SK-N-SH treated with all-trans-retinoic acid at 6 μM for 48 hours (cell line): Measurements from ENCODE around the gene FKBP11.

Source experiments
- ATAC-seq: fragments of 200-7000 bp; cut with Tn5 transposase; 3 replicates; pipeline ENCODE4 v1.9.1; 2020; ENCODE audit warnings: mild to moderate bottlenecking, moderate library complexity
- ARNTL ChIP-seq: fragments of 450-650 bp; formaldehyde crosslinking; IDR thresholded peaks from 2 replicates; pipeline ENCODE4 v1.5.0; 2020; ENCODE audit warnings: low read depth, mild to moderate bottlenecking, moderate library complexity, borderline replicate concordance
- BACH2 ChIP-seq: fragments of 250-450 bp; sonication (Bioruptor Pico); IDR thresholded peaks from 2 replicates; pipeline ENCODE4 v1.9.0; 2021; ENCODE audit warnings: mild to moderate bottlenecking, borderline replicate concordance
- CREB5 ChIP-seq: fragments of 250-450 bp; sonication (Bioruptor Pico); IDR thresholded peaks from 2 replicates; pipeline ENCODE4 v1.5.1; 2020; ENCODE audit warnings: low read depth, mild to moderate bottlenecking, moderate library complexity
- CSDC2 ChIP-seq: fragments of 250-450 bp; sonication (Bioruptor Pico); IDR thresholded peaks from 2 replicates; pipeline ENCODE4 v1.5.0; 2020; ENCODE audit warnings: mild to moderate bottlenecking, moderate library complexity
- ESRRG ChIP-seq: fragments of 250-450 bp; sonication (Bioruptor Pico); IDR thresholded peaks from 2 replicates; pipeline ENCODE4 v1.6.1; 2021; ENCODE audit warnings: mild to moderate bottlenecking
- GLIS3 ChIP-seq: fragments of 250-450 bp; sonication (Bioruptor Pico); IDR thresholded peaks from 2 replicates; pipeline ENCODE4 v1.5.0; 2020; ENCODE audit warnings: mild to moderate bottlenecking, moderate library complexity
- ISL1 ChIP-seq: fragments of 250-450 bp; sonication (Bioruptor Pico); IDR thresholded peaks from 2 replicates; pipeline ENCODE4 v2.1.2; 2022; ENCODE audit warnings: mild to moderate bottlenecking, moderate library complexity
- PPARA ChIP-seq: fragments of 250-450 bp; sonication (Bioruptor Pico); IDR thresholded peaks from 2 replicates; pipeline ENCODE4 v1.5.0; 2020; ENCODE audit warnings: mild to moderate bottlenecking, borderline replicate concordance
- RARB ChIP-seq: fragments of 250-450 bp; sonication (Bioruptor Pico); IDR thresholded peaks from 2 replicates; pipeline ENCODE4 v1.8.0; 2021; ENCODE audit warnings: mild to moderate bottlenecking, moderate library complexity
- SNAI2 ChIP-seq: fragments of 250-450 bp; sonication (Bioruptor Pico); IDR thresholded peaks from 2 replicates; pipeline ENCODE4 v1.5.0; 2020; ENCODE audit warnings: mild to moderate bottlenecking, moderate library complexity
- TCF4 ChIP-seq: fragments of 250-450 bp; sonication (Bioruptor Pico); IDR thresholded peaks from 2 replicates; pipeline ENCODE4 v1.8.0; 2021; ENCODE audit warnings: mild to moderate bottlenecking, moderate library complexity, borderline replicate concordance
- TOX ChIP-seq: fragments of 250-450 bp; sonication (Bioruptor Pico); IDR thresholded peaks from 2 replicates; pipeline ENCODE4 v1.8.0; 2021; ENCODE audit warnings: mild to moderate bottlenecking, moderate library complexity, borderline replicate concordance
- ZC3H10 ChIP-seq: fragments of 250-450 bp; sonication (Bioruptor Pico); IDR thresholded peaks from 2 replicates; pipeline ENCODE4 v1.5.1; 2021; ENCODE audit warnings: mild to moderate bottlenecking, moderate library complexity
- ZFP3 ChIP-seq: fragments of 250-450 bp; sonication (Bioruptor Pico); IDR thresholded peaks from 2 replicates; pipeline ENCODE4 v1.5.0; 2020; ENCODE audit warnings: mild to moderate bottlenecking, moderate library complexity
- ZFP30 ChIP-seq: fragments of 450-650 bp; formaldehyde crosslinking; IDR thresholded peaks from 2 replicates; pipeline ENCODE4 v1.5.0; 2022; ENCODE audit warnings: mild to moderate bottlenecking, moderate library complexity
- ZNF565 ChIP-seq: fragments of 450-650 bp; formaldehyde crosslinking; conservative IDR thresholded peaks from 2 replicates; pipeline ENCODE4 v1.5.0; 2020; ENCODE audit warnings: low read depth, mild to moderate bottlenecking, moderate library complexity
- ZNF70 ChIP-seq: fragments of 450-650 bp; formaldehyde crosslinking; IDR thresholded peaks from 2 replicates; pipeline ENCODE4 v1.5.0; 2020; ENCODE audit warnings: mild to moderate bottlenecking, moderate library complexity
- ZNF8 ChIP-seq: fragments of 450-650 bp; formaldehyde crosslinking; IDR thresholded peaks from 2 replicates; pipeline ENCODE4 v1.5.0; 2020; ENCODE audit warnings: mild to moderate bottlenecking, moderate library complexity
- TF ChIP-seq, protein P1 (sequence below): fragments of 250-450 bp; sonication (Bioruptor Pico); IDR thresholded peaks from 2 replicates; pipeline ENCODE4 v1.5.0; 2020; ENCODE audit warnings: mild to moderate bottlenecking, moderate library complexity
- TF ChIP-seq, protein P2 (sequence below): fragments of 250-450 bp; sonication (Bioruptor Pico); IDR thresholded peaks from 2 replicates; pipeline ENCODE4 v1.8.0; 2021; ENCODE audit warnings: low read depth, mild to moderate bottlenecking, moderate library complexity, borderline replicate concordance
- TF ChIP-seq, protein P3 (sequence below): fragments of 250-450 bp; sonication (Bioruptor Pico); IDR thresholded peaks from 2 replicates; pipeline ENCODE4 v1.8.0; 2020; ENCODE audit warnings: mild to moderate bottlenecking, moderate library complexity, borderline replicate concordance

FKBP11 gene

GRCh38 chr12:48946943-48947342 is 21.7 kb upstream of the FKBP11 start (continued):
- no peak for TF ChIP-seq CREB5 (CRISPR knock-in tag)
- TF ChIP-seq ZNF70 (CRISPR knock-in tag): no peak
- no peak for TF ChIP-seq ZNF565 (CRISPR knock-in tag)

- TF ChIP-seq ESRRG (CRISPR knock-in tag) (no peak), ZFP30 (CRISPR knock-in tag) (no peak), ARNTL (CRISPR knock-in tag) (no peak), BACH2 (no peak), SNAI2 (CRISPR knock-in tag) (no peak), ZNF565 (CRISPR knock-in tag) (no peak), TOX (CRISPR knock-in tag) (no peak), PPARA (CRISPR knock-in tag) (no peak), GLIS3 (CRISPR knock-in tag) (no peak)
- TF ChIP-seq, protein P1, sequence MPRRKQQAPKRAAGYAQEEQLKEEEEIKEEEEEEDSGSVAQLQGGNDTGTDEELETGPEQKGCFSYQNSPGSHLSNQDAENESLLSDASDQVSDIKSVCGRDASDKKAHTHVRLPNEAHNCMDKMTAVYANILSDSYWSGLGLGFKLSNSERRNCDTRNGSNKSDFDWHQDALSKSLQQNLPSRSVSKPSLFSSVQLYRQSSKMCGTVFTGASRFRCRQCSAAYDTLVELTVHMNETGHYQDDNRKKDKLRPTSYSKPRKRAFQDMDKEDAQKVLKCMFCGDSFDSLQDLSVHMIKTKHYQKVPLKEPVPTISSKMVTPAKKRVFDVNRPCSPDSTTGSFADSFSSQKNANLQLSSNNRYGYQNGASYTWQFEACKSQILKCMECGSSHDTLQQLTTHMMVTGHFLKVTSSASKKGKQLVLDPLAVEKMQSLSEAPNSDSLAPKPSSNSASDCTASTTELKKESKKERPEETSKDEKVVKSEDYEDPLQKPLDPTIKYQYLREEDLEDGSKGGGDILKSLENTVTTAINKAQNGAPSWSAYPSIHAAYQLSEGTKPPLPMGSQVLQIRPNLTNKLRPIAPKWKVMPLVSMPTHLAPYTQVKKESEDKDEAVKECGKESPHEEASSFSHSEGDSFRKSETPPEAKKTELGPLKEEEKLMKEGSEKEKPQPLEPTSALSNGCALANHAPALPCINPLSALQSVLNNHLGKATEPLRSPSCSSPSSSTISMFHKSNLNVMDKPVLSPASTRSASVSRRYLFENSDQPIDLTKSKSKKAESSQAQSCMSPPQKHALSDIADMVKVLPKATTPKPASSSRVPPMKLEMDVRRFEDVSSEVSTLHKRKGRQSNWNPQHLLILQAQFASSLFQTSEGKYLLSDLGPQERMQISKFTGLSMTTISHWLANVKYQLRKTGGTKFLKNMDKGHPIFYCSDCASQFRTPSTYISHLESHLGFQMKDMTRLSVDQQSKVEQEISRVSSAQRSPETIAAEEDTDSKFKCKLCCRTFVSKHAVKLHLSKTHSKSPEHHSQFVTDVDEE: no peak
- TF ChIP-seq, protein P2, sequence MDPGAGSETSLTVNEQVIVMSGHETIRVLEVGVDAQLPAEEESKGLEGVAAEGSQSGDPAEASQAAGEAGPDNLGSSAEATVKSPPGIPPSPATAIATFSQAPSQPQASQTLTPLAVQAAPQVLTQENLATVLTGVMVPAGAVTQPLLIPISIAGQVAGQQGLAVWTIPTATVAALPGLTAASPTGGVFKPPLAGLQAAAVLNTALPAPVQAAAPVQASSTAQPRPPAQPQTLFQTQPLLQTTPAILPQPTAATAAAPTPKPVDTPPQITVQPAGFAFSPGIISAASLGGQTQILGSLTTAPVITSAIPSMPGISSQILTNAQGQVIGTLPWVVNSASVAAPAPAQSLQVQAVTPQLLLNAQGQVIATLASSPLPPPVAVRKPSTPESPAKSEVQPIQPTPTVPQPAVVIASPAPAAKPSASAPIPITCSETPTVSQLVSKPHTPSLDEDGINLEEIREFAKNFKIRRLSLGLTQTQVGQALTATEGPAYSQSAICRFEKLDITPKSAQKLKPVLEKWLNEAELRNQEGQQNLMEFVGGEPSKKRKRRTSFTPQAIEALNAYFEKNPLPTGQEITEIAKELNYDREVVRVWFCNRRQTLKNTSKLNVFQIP (CRISPR knock-in tag): no peak
Measured at GRCh38 chr12:48946205-48946604, 20.9 kb upstream of the FKBP11 start.

DNA sequence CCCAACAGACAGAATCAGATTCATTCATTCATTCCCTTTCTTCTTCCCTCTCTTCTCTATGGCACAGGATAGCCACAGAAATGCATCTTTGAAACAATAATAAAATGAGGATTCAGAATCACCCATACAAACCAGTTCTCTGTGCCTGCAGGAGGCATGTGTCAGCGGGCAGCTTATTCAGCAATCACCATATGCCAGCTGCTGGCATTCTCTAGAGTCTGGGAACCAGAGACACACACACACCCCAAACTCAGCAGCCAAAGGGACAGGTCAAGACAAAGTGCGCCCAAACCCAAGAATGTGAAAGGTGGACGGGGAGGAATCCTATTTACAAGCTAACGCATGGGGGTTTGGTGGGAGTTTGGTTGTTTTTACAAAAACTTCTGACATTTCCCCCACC is 17.9 kb upstream of the FKBP11 start:
- no peak for ATAC-seq
- TF ChIP-seq RARB (CRISPR knock-in tag) (no peak), ZFP3 (CRISPR knock-in tag) (no peak), CSDC2 (no peak), ZNF565 (CRISPR knock-in tag) (no peak), ZFP30 (CRISPR knock-in tag) (no peak), ISL1 (no peak)
- TF ChIP-seq, protein P1: no peak

More at GRCh38 chr12:48946205-48946604, 20.9 kb upstream of the FKBP11 start:
- no peak for ATAC-seq

- ATAC-seq: no peak
Measured at GRCh38 chr12:48940181-48940580, 14.9 kb upstream of the FKBP11 start.

More at GRCh38 chr12:48940181-48940580, 14.9 kb upstream of the FKBP11 start:
- TF ChIP-seq ZNF8 (no peak), GLIS3 (CRISPR knock-in tag) (no peak), PPARA (CRISPR knock-in tag) (no peak), BACH2 (no peak), ZFP3 (CRISPR knock-in tag) (no peak), TCF4 (CRISPR knock-in tag) (no peak), ARNTL (CRISPR knock-in tag) (no peak), SNAI2 (CRISPR knock-in tag) (no peak), ZC3H10 (no peak), ZNF565 (CRISPR knock-in tag) (no peak)
- TF ChIP-seq, protein P2 (CRISPR knock-in tag): no peak
- TF ChIP-seq, protein P1: no peak
- TF ChIP-seq, protein P3, sequence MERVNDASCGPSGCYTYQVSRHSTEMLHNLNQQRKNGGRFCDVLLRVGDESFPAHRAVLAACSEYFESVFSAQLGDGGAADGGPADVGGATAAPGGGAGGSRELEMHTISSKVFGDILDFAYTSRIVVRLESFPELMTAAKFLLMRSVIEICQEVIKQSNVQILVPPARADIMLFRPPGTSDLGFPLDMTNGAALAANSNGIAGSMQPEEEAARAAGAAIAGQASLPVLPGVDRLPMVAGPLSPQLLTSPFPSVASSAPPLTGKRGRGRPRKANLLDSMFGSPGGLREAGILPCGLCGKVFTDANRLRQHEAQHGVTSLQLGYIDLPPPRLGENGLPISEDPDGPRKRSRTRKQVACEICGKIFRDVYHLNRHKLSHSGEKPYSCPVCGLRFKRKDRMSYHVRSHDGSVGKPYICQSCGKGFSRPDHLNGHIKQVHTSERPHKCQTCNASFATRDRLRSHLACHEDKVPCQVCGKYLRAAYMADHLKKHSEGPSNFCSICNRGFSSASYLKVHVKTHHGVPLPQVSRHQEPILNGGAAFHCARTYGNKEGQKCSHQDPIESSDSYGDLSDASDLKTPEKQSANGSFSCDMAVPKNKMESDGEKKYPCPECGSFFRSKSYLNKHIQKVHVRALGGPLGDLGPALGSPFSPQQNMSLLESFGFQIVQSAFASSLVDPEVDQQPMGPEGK (CRISPR knock-in tag): no peak
